ENCODE measurements around the gene OPTN. TPM values are rescaled to one million over a fixed set of nuclear protein-coding genes. Genes with fewer than 3 reads are reported as not detected.

Gene OPTN
- polyA plus RNA-seq, 3 donors, result 37.5 to 38.3 (median 38.1) TPM

GRCh38 chr10:13168781-13169180, 68.8 kb downstream of the OPTN start:
- no peak for DNase-seq (ENCODE audit: low read depth in 3 of 3, low spot score in 2 of 3)

GRCh38 chr10:13173616-13174015, 73.7 kb downstream of the OPTN start:
- no peak for DNase-seq (ENCODE audit: low read depth in 3 of 3, low spot score in 2 of 3)

- DNase-seq (ENCODE audit: low read depth in 3 of 3, low spot score in 2 of 3), result no peak
Measured at GRCh38 chr10:13180788-13181187, 80.8 kb downstream of the OPTN start.

- no peak for DNase-seq (ENCODE audit: low read depth in 3 of 3, low spot score in 2 of 3)
Measured at GRCh38 chr10:13182424-13182823, 82.5 kb downstream of the OPTN start.

- no peak for DNase-seq (ENCODE audit: low read depth in 3 of 3, low spot score in 2 of 3)
Measured at GRCh38 chr10:13183625-13184024, 83.7 kb downstream of the OPTN start.

- DNase-seq (ENCODE audit: low read depth in 3 of 3, low spot score in 2 of 3), result no peak
Measured at GRCh38 chr10:13184276-13184675, 84.3 kb downstream of the OPTN start.

- no peak for DNase-seq (ENCODE audit: low read depth in 3 of 3, low spot score in 2 of 3)
Measured at GRCh38 chr10:13184730-13185514, 85.0 kb downstream of the OPTN start.

GRCh38 chr10:13187135-13187534, 87.2 kb downstream of the OPTN start:
- no peak for DNase-seq (ENCODE audit: low read depth in 3 of 3, low spot score in 2 of 3)

Other genes starting within 250 kb of the OPTN start
- gene CCDC3, start 98.5 kb upstream of the OPTN start, polyA plus RNA-seq (ENCODE audit: insufficient read length in 3 of 3), result 10 to 100 TPM in 1 of 3 donors, 1 to 10 TPM in 2; 9.5 to 13.3 (median 10.0) TPM
- 10 to 100 TPM; 10.2 to 11.3 (median 11.3) TPM for gene MCM10, start 61.4 kb downstream of the OPTN start, polyA plus RNA-seq (ENCODE audit: insufficient read length in 3 of 3)
- gene UCMA, start 134.2 kb downstream of the OPTN start, polyA plus RNA-seq (ENCODE audit: insufficient read length in 3 of 3), result not detected
- 10 to 100 TPM; 39.7 to 51.1 (median 47.4) TPM for gene PHYH, start 199.9 kb downstream of the OPTN start, polyA plus RNA-seq (ENCODE audit: insufficient read length in 3 of 3)
- 100 to 1,000 TPM; 130 to 146 (median 139) TPM for gene SEPHS1, start 248.1 kb downstream of the OPTN start, polyA plus RNA-seq (ENCODE audit: insufficient read length in 3 of 3)

Measured in right renal cortex interstitium (tissue), 3 donors.